Measurements from ENCODE around the gene IGLL1. TPM values are rescaled to one million over a fixed set of nuclear protein-coding genes. Genes with fewer than 3 reads are reported as not detected.

The IGLL1 gene
- total and polyA plus RNA-seq, 2 experiments from 2014 or later = not detected

- Histone ChIP-seq H3K27ac (peak overlapping the region; percentile 90), H3K36me3 (replicated peaks; ENCODE audit: insufficient read depth, low read depth) (no peaks in the 10 kb centered on the region), H2AFZ (no peak overlapping the region), H3K4me1 (ENCODE audit: insufficient read depth) (peaks cover 82% of the 10 kb centered on the region), H3K27me3 (no peaks in the 10 kb centered on the region), H4K20me1 (ENCODE audit: insufficient read depth, poor library complexity, severe bottlenecking) (no peaks in the 10 kb centered on the region), H3K79me2 (no peaks in the 10 kb centered on the region), H3K4me2 (no peak overlapping the region), H3K9me3 (ENCODE audit: low read depth) (no peaks in the 10 kb centered on the region), H3K9me2 (replicated peaks; ENCODE audit: insufficient read depth) (no peaks in the 10 kb centered on the region), H3K4me3 (no peak overlapping the region)
- DNase-seq (ENCODE audit: low spot score) = no peak
- WGBS (ENCODE audit: low lambda C conversion rate, missing lambda C conversion rate) = 84% methylated on average over 10 of the region's 10 CpGs
- TF ChIP-seq EZH2 (IDR thresholded peaks at IDR 0.05; ENCODE audit: borderline replicate concordance) (no peak), CTCF (IDR thresholded peaks at IDR 0.05; ENCODE audit: poor library complexity) (no peak), EZH2phosphoT487 (IDR thresholded peaks at IDR 0.05; ENCODE audit: low read depth, severe bottlenecking, unreplicated experiment) (no peak)
Observed at GRCh38 chr22:23534201-23534850, 45.8 kb downstream of the IGLL1 start.

- no peak for DNase-seq (ENCODE audit: low spot score)
- 49% methylated on average over 4 of the region's 8 CpGs for WGBS (ENCODE audit: low lambda C conversion rate, missing lambda C conversion rate)
Observed at GRCh38 chr22:23533771-23534191, 46.3 kb downstream of the IGLL1 start.

GRCh38 chr22:23533328-23533762 is 46.7 kb downstream of the IGLL1 start:
- Histone ChIP-seq H3K9me2 (replicated peaks; ENCODE audit: insufficient read depth) (no peaks in the 10 kb centered on the region), H3K4me3 (no peak overlapping the region), H4K20me1 (ENCODE audit: insufficient read depth, poor library complexity, severe bottlenecking) (no peaks in the 10 kb centered on the region), H3K9me3 (ENCODE audit: low read depth) (no peaks in the 10 kb centered on the region), H3K4me2 (peak overlapping the region; percentile 59), H3K4me1 (ENCODE audit: insufficient read depth) (peaks cover 78% of the 10 kb centered on the region), H3K79me2 (no peaks in the 10 kb centered on the region), H3K27ac (peak overlapping the region; percentile 90), H3K27me3 (no peaks in the 10 kb centered on the region), H3K36me3 (replicated peaks; ENCODE audit: insufficient read depth, low read depth) (no peaks in the 10 kb centered on the region), H2AFZ (peak overlapping the region; percentile 47)
- 3% methylated on average over 6 of the region's 9 CpGs for WGBS (ENCODE audit: low lambda C conversion rate, missing lambda C conversion rate)
- peak; percentile 47 for TF ChIP-seq CTCF (IDR thresholded peaks at IDR 0.05; ENCODE audit: poor library complexity)
- no peak for TF ChIP-seq EZH2phosphoT487 (IDR thresholded peaks at IDR 0.05; ENCODE audit: low read depth, severe bottlenecking, unreplicated experiment)
- TF ChIP-seq EZH2 (IDR thresholded peaks at IDR 0.05; ENCODE audit: borderline replicate concordance) = no peak
- peak; percentile 84 for DNase-seq (ENCODE audit: low spot score)

More at GRCh38 chr22:23533771-23534191, 46.3 kb downstream of the IGLL1 start:
- TF ChIP-seq CTCF (IDR thresholded peaks at IDR 0.05; ENCODE audit: poor library complexity) = no peak
- TF ChIP-seq EZH2 (IDR thresholded peaks at IDR 0.05; ENCODE audit: borderline replicate concordance) = no peak
- TF ChIP-seq EZH2phosphoT487 (IDR thresholded peaks at IDR 0.05; ENCODE audit: low read depth, severe bottlenecking, unreplicated experiment) = no peak
- H2AFZ ChIP-seq = peak overlapping the region; percentile 25
- H3K9me3 ChIP-seq (ENCODE audit: low read depth) = no peaks in the 10 kb centered on the region
- H3K4me2 ChIP-seq = peak overlapping the region; percentile 59
- no peaks in the 10 kb centered on the region for H4K20me1 ChIP-seq (ENCODE audit: insufficient read depth, poor library complexity, severe bottlenecking)
- no peaks in the 10 kb centered on the region for H3K79me2 ChIP-seq
- H3K36me3 ChIP-seq (replicated peaks; ENCODE audit: insufficient read depth, low read depth) = no peaks in the 10 kb centered on the region
- H3K4me1 ChIP-seq (ENCODE audit: insufficient read depth) = peaks cover 82% of the 10 kb centered on the region
- H3K27me3 ChIP-seq = no peaks in the 10 kb centered on the region
- H3K9me2 ChIP-seq (replicated peaks; ENCODE audit: insufficient read depth) = no peaks in the 10 kb centered on the region
- no peak overlapping the region for H3K4me3 ChIP-seq
- H3K27ac ChIP-seq = peak overlapping the region; percentile 90
